Subcutaneous adipose tissue (tissue), 4 donors: ENCODE data around the gene SPEG. TPM values are rescaled to one million over a fixed set of nuclear protein-coding genes. Genes with fewer than 3 reads are reported as not detected.

Experiments used
- CTCF ChIP-seq: fragments of 450-650 bp; IDR thresholded peaks from one replicate; pipeline ENCODE4 v1.5.1; 2016; ENCODE audit warnings: low read depth, mild to moderate bottlenecking, control low read depth, antibody characterized with exemption, moderate library complexity
- total RNA-seq, 4 donors: library from RNA; depleted of rRNA; stranded (reverse); fragments of >200 nt; gene quantifications; one replicate each; pipeline ENCODE4 v1.1.0, GENCODE V29; 2016

The SPEG gene
- total RNA-seq: 1 to 10 TPM in 3 of 4 donors, under 1 TPM in 1; 0.49 to 5.9 (median 2.9) TPM

DNA sequence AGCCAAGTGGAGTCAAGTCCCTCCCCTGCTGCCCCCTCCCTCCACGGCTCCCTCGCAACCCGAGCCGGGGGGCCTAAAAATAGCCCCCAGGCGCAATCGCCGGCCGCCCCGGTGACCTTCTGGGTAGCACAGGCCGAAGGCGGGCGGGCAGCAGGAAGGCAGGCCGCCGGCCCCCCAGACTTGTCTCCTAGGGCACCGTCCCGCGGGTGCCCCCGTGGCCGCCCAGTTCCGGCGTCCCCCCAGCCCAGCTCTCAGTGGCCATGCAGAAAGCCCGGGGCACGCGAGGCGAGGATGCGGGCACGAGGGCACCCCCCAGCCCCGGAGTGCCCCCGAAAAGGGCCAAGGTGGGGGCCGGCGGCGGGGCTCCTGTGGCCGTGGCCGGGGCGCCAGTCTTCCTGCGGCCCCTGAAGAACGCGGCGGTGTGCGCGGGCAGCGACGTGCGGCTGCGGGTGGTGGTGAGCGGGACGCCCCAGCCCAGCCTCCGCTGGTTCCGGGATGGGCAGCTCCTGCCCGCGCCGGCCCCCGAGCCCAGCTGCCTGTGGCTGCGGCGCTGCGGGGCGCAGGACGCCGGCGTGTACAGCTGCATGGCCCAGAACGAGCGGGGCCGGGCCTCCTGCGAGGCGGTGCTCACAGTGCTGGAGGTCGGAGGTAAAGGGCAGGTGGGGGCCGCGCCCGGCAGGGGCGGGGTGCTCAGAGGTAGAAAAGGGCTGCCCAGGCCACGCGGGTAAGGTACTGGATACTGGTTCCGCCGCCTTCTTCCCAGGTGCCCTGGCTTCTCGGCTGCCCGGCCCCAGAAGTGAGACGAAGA is at the start of gene SPEG:
SPEG (plus strand) TSS at position 126 of the 808 bp plus-strand sequence; CDS start at position 261, 135 bp downstream.
- no peak for TF ChIP-seq CTCF

GRCh38 chr2:219384859-219385258 is 49.8 kb upstream of the SPEG start:
- TF ChIP-seq CTCF: no peak

GRCh38 chr2:219385958-219386520 is 48.6 kb upstream of the SPEG start:
- no peak for TF ChIP-seq CTCF

DNA sequence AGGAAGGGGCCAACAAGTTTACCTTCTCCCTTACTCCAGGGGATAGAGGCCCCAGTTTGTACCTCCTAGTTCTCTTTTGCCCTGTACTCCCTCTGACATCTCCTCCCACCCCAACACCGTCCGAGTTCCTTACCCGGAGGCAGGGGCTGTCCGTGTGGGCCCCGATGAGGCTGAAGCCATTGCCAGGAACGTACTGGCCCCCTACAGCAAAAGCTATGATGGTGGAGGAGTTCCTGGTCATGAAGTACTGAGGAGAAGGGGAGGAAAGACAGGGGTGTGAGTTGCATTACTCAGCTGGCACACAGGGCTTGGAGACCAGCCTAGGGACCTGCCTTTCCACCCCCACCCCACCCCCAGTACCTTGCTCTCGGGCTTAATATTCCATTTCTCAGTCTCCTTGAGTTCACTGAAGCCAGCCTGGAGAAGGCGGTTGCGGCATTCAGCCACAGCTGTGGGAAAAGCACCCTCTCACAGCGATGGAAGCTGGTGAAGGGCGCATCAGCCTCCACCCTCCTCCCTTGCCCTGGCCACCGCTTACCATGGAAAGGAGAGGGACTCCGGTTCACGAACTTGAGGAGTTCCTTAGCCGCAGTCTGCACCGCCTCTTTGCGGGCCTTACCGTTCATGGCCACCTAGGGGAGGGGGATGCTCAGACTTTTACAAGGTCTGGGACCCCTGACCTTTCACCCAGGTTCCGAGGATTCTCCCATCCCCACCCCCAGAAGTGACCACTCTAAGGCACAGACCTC is 47.9 kb upstream of the SPEG start:
- TF ChIP-seq CTCF: no peak

DNA sequence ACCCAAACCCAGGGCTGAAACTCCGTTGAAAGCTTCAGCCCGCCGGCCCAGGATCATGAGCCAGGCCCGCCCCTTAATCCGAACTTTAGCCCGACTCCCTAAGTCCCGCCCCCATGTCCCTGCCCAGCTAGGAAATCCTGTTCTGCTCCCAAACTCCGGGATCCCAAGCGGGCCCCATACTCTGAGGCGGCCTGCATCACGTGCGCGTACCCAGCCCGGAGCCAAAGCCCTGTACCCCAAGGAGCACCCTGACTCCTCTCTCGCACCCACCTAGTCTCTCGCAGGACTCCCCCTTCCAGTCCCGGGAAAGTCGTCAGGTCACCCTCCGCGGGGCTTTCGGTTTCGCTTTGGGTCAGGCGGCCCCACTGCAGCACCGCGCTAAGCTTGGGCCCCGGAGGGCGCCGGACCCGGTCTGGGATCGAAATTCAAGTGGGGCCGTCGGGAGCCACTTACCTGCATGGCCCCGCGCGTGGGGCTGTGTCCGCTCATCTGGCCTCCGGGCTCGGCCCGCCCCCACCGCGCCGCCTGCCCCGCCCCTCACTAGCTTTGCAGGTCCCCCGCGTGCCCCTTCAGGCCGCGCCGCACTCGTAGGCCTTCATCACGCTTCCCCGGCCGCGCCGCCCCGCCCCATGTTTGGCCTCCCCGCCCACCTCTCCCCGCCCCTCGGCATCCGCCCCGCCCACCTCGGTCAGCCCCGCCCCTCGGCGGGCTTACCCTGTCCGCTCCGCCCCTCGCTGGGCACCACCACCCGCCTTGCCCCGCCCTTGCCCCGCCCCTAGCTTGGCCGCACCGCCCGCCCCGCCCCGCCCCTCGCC is 47.1 kb upstream of the SPEG start, which contains the start of gene DNPEP:
DNPEP (minus strand) TSS at position 607 of the 815 bp plus-strand sequence; CDS start at position 489, 118 bp downstream.
- no peak for TF ChIP-seq CTCF

DNA sequence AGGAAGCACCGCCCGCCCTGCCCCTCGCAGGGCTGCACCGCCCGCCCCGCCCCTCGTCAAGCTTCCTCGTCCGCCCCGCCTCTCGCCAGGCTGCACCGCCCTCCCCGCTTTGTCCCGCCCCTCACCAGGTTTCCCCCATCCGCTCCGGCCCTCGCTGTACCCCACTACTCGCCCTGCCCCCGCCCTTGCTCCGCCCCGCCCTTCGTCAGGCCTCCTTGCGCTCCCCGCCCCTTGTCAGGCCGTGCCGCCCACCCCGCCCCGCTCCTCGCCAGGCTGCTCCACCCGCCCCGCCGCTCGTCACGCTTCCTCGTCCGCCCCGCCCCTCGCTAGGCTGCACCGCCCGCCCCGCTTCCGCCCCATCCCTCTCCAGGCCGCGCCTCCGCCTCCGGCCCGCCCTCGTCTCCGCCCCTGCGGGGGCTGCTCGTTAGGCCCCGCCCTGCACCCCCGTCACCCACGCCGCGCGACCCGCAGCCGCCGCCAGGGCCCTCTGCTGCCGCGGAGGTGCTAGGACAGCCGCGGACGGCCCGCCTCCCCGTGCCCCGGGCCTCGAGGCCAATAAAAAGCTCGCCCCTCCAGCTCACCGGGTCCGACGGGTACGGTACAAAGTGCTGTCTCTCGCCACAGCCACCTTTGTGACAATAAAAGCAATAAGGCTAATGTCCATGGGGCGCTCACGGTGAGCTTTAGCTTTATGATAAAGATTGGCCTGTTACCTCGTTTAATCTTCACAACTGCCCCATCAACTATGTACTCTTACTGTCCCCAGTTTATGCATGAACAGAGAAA is 46.3 kb upstream of the SPEG start:
- no peak for TF ChIP-seq CTCF
